ENCODE results near the gene CRACDL.

DNA sequence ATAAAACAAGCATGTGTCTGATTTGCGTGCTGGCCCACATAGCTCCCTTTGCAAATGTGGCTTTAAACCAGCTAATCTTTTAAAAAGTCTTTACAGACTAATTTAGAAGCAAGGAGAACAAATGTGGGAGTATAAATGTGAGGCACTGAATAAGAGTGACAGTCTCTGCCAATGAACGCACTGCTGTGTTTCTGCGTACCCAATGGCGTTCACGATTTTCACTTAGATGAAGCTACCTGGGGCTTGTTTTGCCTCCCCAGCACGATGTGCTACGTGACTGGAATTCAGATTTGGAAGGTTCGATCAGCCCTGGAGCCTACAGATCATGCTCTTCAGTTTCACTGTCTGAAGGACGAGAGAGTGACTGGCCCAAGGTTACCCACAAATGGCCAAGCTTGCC is 10.8 kb upstream of the CRACDL start:
- TF ChIP-seq CTCF (IDR thresholded peaks at IDR 0.05) (no peak), POLR2A (IDR thresholded peaks at IDR 0.05) (no peak)
